PC-9 (cell line): Measurements from ENCODE around the gene PIGZ. TPM values are rescaled to one million over a fixed set of nuclear protein-coding genes. Genes with fewer than 3 reads are reported as not detected.

Experiments used
- BruUV-seq: library from RNA; stranded (reverse); fragments of 400-500 nt; replicated peaks from 2 replicates; lab custom pipeline; 2021; lab: Mats Ljungman, UMichigan
- CTCF ChIA-PET: fragments of 300-600 bp; sonication (Branson Sonifier 250); formaldehyde crosslinking; loops from one replicate; lab custom pipeline; 2022; ENCODE audit warnings: antibody characterized with exemption; lab: Charles Lee
- POLR2A ChIA-PET: fragments of 300-600 bp; sonication (Branson Sonifier 250); formaldehyde crosslinking; loops from one replicate; lab custom pipeline; 2022; ENCODE audit warnings: antibody characterized with exemption; ENCODE audit not compliant: unreplicated experiment; lab: Charles Lee
- DNase-seq, 2 experiments: peaks; one replicate each; pipeline versions ENCODE4 v3.0.0 to v3.0.0-alpha.2; 2015 to 2022; ENCODE audit warnings: mixed read lengths in 1 of 2
- H2AFZ ChIP-seq: fragments of 200-600 bp; sonication (generic); 2 replicates; pipeline ENCODE4 v1.8.1; 2017; ENCODE audit warnings: antibody characterized with exemption
- H3F3A ChIP-seq: fragments of 200-600 bp; sonication (generic); 2 replicates; pipeline ENCODE4 v1.8.1; 2017; ENCODE audit warnings: antibody characterized with exemption, mild to moderate bottlenecking, low read depth; ENCODE audit not compliant: insufficient read depth
- H3K27ac ChIP-seq: fragments of 200-600 bp; sonication (generic); 2 replicates; pipeline ENCODE4 v1.6.1; 2016; ENCODE audit warnings: mixed run types
- H3K27me3 ChIP-seq: fragments of 200-600 bp; sonication (generic); 2 replicates; pipeline ENCODE4 v1.6.1; 2016; ENCODE audit warnings: low read depth, mixed run types; ENCODE audit not compliant: insufficient read depth
- H3K36me3 ChIP-seq: fragments of 200-600 bp; sonication (generic); 2 replicates; pipeline ENCODE4 v1.6.1; 2016; ENCODE audit warnings: low read depth, mixed run types
- H3K4me1 ChIP-seq: fragments of 200-600 bp; sonication (generic); replicated peaks from 2 replicates; pipeline ENCODE4 v1.6.1; 2016; ENCODE audit warnings: mixed run types; ENCODE audit not compliant: insufficient read depth
- H3K4me2 ChIP-seq: fragments of 200-600 bp; sonication (generic); 2 replicates; pipeline ENCODE4 v1.6.1; 2017; ENCODE audit warnings: mixed run types
- H3K4me3 ChIP-seq: fragments of 200-600 bp; sonication (generic); 2 replicates; pipeline ENCODE4 v1.6.1; 2016; ENCODE audit warnings: mixed run types
- H3K79me2 ChIP-seq: fragments of 200-600 bp; sonication (generic); 2 replicates; pipeline ENCODE4 v1.6.1; 2017; ENCODE audit warnings: low read depth, mixed run types
- H3K9me2 ChIP-seq: fragments of 200-600 bp; sonication (generic); 2 replicates; pipeline ENCODE4 v1.8.1; 2017; ENCODE audit warnings: mild to moderate bottlenecking; ENCODE audit not compliant: insufficient read depth
- H3K9me3 ChIP-seq: fragments of 200-600 bp; sonication (generic); 2 replicates; pipeline ENCODE4 v1.8.1; 2016; ENCODE audit warnings: low read depth; ENCODE audit not compliant: insufficient read depth
- H4K20me1 ChIP-seq: fragments of 200-600 bp; sonication (generic); 2 replicates; pipeline ENCODE4 v1.8.1; 2017; ENCODE audit not compliant: insufficient read depth
- EZH2 ChIP-seq: fragments of 200-600 bp; sonication (generic); IDR thresholded peaks from 2 replicates; pipeline ENCODE4 v1.8.0; 2017; ENCODE audit warnings: antibody characterized with exemption, low read depth
- intact Hi-C: fragments of 100-400 bp; cut with micrococcal nuclease; formaldehyde crosslinking; loops from one replicate; pipeline ENCODE4 v1.10.0; 2022; ENCODE audit not compliant: unreplicated experiment
- total RNA-seq: library from RNA; stranded (reverse); gene quantifications from 2 replicates; pipeline ENCODE4 v1.2.3, GENCODE V29; 2021
- TF ChIP-seq, protein P1 (sequence below): fragments of 200-600 bp; sonication (generic); conservative IDR thresholded peaks from 2 replicates; pipeline ENCODE4 v1.6.1; 2017; ENCODE audit warnings: mixed run types, antibody characterized with exemption, mild to moderate bottlenecking, moderate library complexity

Gene PIGZ
- total RNA-seq, 1 experiment from 2014 or later, result 2.1 TPM

DNA sequence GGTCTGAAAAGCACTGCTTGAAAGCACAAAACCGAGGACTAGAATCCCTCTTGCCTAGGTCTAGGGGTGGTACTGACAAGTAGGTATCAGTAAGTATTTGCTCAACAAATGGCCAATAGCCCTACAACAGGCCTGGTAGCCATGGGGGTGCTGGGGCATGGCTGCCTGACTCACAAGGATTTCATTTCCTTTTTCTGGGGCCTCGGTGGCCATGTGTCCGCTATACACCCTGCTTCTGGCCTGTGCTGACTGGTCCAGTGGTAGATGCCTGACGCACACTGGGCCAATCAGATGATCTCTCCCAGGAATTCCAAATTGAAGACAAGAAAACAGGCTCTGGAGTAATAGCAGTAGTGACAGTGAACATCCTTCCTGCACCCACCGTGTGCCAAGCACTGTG lies 31.6 kb upstream of the PIGZ start:
- Histone ChIP-seq H3K9me2 (no peaks in the 10 kb centered on the region), H3K79me2 (no peaks in the 10 kb centered on the region), H3K27ac (no peak overlapping the region), H3K9me3 (no peaks in the 10 kb centered on the region), H3K4me3 (no peak overlapping the region), H3K4me1 (no peaks in the 10 kb centered on the region), H2AFZ (no peak overlapping the region), H3F3A (no peaks in the 10 kb centered on the region), H3K36me3 (no peaks in the 10 kb centered on the region), H3K27me3 (no peaks in the 10 kb centered on the region), H3K4me2 (no peak overlapping the region), H4K20me1 (no peaks in the 10 kb centered on the region)
- DNase-seq, result no peak
- TF ChIP-seq, protein P1, sequence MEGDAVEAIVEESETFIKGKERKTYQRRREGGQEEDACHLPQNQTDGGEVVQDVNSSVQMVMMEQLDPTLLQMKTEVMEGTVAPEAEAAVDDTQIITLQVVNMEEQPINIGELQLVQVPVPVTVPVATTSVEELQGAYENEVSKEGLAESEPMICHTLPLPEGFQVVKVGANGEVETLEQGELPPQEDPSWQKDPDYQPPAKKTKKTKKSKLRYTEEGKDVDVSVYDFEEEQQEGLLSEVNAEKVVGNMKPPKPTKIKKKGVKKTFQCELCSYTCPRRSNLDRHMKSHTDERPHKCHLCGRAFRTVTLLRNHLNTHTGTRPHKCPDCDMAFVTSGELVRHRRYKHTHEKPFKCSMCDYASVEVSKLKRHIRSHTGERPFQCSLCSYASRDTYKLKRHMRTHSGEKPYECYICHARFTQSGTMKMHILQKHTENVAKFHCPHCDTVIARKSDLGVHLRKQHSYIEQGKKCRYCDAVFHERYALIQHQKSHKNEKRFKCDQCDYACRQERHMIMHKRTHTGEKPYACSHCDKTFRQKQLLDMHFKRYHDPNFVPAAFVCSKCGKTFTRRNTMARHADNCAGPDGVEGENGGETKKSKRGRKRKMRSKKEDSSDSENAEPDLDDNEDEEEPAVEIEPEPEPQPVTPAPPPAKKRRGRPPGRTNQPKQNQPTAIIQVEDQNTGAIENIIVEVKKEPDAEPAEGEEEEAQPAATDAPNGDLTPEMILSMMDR, result no peak
- TF ChIP-seq EZH2, result no peak
- no TSS peak for BruUV-seq
- intact Hi-C loops, result no loop called here
- CTCF ChIA-PET, result no interaction called here
- POLR2A ChIA-PET, result no interaction called here

DNA sequence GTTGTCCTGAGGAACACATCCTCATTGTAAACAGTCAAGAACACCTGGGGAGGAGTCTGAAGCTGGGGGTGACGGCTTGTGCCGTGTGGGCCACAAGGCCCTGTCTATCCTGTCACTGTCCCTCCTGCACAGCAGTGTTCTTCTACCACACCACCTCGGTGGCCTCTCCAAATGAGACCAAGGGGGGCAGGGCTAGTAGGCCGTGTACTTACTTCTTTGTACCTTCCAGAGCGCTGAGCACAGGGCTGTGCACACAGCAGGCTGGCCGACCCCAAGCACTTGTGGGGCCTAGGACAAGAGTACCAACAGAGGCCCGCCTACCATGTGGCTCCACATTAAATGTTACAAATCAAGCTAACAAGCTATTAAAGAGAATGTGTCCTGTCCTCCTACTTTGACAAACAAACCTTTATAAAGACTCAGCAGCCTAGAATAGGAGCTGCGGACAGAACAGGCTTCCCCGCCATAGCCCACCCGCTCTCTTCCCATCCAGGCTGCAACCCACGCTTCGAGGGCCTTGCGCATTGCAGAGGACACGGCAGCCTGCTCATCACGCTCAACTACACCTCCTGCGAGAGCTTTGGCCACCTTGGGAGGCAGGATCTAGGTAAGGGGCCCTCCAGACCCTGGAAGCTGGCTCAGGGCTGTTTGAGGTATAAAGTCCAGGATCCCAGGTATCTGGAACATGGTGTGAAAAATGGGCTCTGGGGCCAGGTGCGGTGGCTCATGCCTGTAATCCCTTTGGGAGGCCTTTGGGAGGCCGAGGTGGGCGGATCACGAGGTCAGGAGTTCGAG lies 30.5 kb upstream of the PIGZ start:
- no peaks in the 10 kb centered on the region for H3K9me2 ChIP-seq
- H3F3A ChIP-seq, result no peaks in the 10 kb centered on the region
- H4K20me1 ChIP-seq, result no peaks in the 10 kb centered on the region
- CTCF ChIA-PET, result interaction anchor here (0.7 kb wide), 1 partner anchor 30 kb away, joined by 3 read pairs; the partner anchor contains the start of gene MELTF
- no TSS peak for BruUV-seq
- no peaks in the 10 kb centered on the region for H3K9me3 ChIP-seq
- POLR2A ChIA-PET, result no interaction called here
- no peak for DNase-seq
- no peaks in the 10 kb centered on the region for H3K79me2 ChIP-seq
- H3K27ac ChIP-seq, result no peak overlapping the region
- H3K4me1 ChIP-seq, result no peaks in the 10 kb centered on the region
- no peak overlapping the region for H3K4me2 ChIP-seq
- no peaks in the 10 kb centered on the region for H3K36me3 ChIP-seq
- H2AFZ ChIP-seq, result no peak overlapping the region
- H3K27me3 ChIP-seq, result no peaks in the 10 kb centered on the region
- intact Hi-C loops, result no loop called here
- no peak overlapping the region for H3K4me3 ChIP-seq
- TF ChIP-seq, protein P1, result no peak
- no peak for TF ChIP-seq EZH2

GRCh38 chr3:196997311-196997710 lies 28.7 kb upstream of the PIGZ start:
- Histone ChIP-seq H3K36me3 (no peaks in the 10 kb centered on the region), H3K4me2 (no peak overlapping the region), H3K27ac (no peak overlapping the region), H4K20me1 (no peaks in the 10 kb centered on the region), H3K9me2 (no peaks in the 10 kb centered on the region), H3K4me3 (no peak overlapping the region), H3K9me3 (no peaks in the 10 kb centered on the region), H3F3A (no peaks in the 10 kb centered on the region), H2AFZ (no peak overlapping the region), H3K27me3 (no peaks in the 10 kb centered on the region), H3K4me1 (no peaks in the 10 kb centered on the region), H3K79me2 (no peaks in the 10 kb centered on the region)
- ChIA-PET CTCF (interaction anchor here (0.6 kb wide), 1 partner anchor 340 kb away, joined by 7 read pairs; no protein-coding TSS in a partner anchor), POLR2A (interaction anchor here (0.6 kb wide), 1 partner anchor 103 kb away, joined by 4 read pairs; no protein-coding TSS in a partner anchor)
- intact Hi-C loops, result no loop called here
- no peak for DNase-seq
- BruUV-seq, result no TSS peak
- TF ChIP-seq EZH2, result no peak
- TF ChIP-seq, protein P1, result no peak
